ENCODE measurements around the gene SOWAHA.
A peak's percentile ranks its signal among the peaks of the same experiment; 100 is the strongest.

The SOWAHA gene

GRCh38 chr5:132824426-132824825 lies 11.3 kb downstream of the SOWAHA start:
- peaks cover 92% of the 10 kb centered on the region for H3K27me3 ChIP-seq (ENCODE audit: control insufficient read depth, insufficient read depth, low read length, poor library complexity, severe bottlenecking)
- H3K4me1 ChIP-seq (ENCODE audit: control insufficient read depth, insufficient read depth, low read length) = no peaks in the 10 kb centered on the region
- H3K9me3 ChIP-seq (ENCODE audit: control insufficient read depth, low read length) = no peaks in the 10 kb centered on the region
- H3K36me3 ChIP-seq (ENCODE audit: control insufficient read depth, insufficient read depth, low read length) = no peaks in the 10 kb centered on the region
- WGBS, 2 experiments = 93% methylated on average over 3 of the region's 3 CpGs
- H3K4me3 ChIP-seq (ENCODE audit: insufficient read depth, low read depth, low read length) = no peak overlapping the region
- H3K27ac ChIP-seq (ENCODE audit: insufficient read depth, low read depth, low read length, poor library complexity, severe bottlenecking) = no peak overlapping the region

GRCh38 chr5:132825033-132825833 lies 12.1 kb downstream of the SOWAHA start:
- no peaks in the 10 kb centered on the region for H3K4me1 ChIP-seq (ENCODE audit: control insufficient read depth, insufficient read depth, low read length)
- no peaks in the 10 kb centered on the region for H3K9me3 ChIP-seq (ENCODE audit: control insufficient read depth, low read length)
- peak overlapping the region; percentile 26 for H3K4me3 ChIP-seq (ENCODE audit: insufficient read depth, low read depth, low read length)
- 18% methylated on average over 71 of the region's 71 CpGs for WGBS, 2 experiments
- H3K36me3 ChIP-seq (ENCODE audit: control insufficient read depth, insufficient read depth, low read length) = no peaks in the 10 kb centered on the region
- H3K27ac ChIP-seq (ENCODE audit: insufficient read depth, low read depth, low read length, poor library complexity, severe bottlenecking) = no peak overlapping the region
- H3K27me3 ChIP-seq (ENCODE audit: control insufficient read depth, insufficient read depth, low read length, poor library complexity, severe bottlenecking) = peaks cover 100% of the 10 kb centered on the region

- Histone ChIP-seq H3K4me1 (ENCODE audit: control insufficient read depth, insufficient read depth, low read length) (no peaks in the 10 kb centered on the region), H3K27me3 (ENCODE audit: control insufficient read depth, insufficient read depth, low read length, poor library complexity, severe bottlenecking) (peaks cover 100% of the 10 kb centered on the region), H3K9me3 (ENCODE audit: control insufficient read depth, low read length) (no peaks in the 10 kb centered on the region), H3K27ac (ENCODE audit: insufficient read depth, low read depth, low read length, poor library complexity, severe bottlenecking) (no peak overlapping the region), H3K4me3 (ENCODE audit: insufficient read depth, low read depth, low read length) (peak overlapping the region; percentile 26), H3K36me3 (ENCODE audit: control insufficient read depth, insufficient read depth, low read length) (no peaks in the 10 kb centered on the region)
- WGBS, 2 experiments = 11 to 12% methylated on average over 43 of the region's 43 CpGs
Observed at GRCh38 chr5:132825834-132826391, 12.8 kb downstream of the SOWAHA start.

- H3K36me3 ChIP-seq (ENCODE audit: control insufficient read depth, insufficient read depth, low read length) = no peaks in the 10 kb centered on the region
- no peak overlapping the region for H3K4me3 ChIP-seq (ENCODE audit: insufficient read depth, low read depth, low read length)
- no peak overlapping the region for H3K27ac ChIP-seq (ENCODE audit: insufficient read depth, low read depth, low read length, poor library complexity, severe bottlenecking)
- no peaks in the 10 kb centered on the region for H3K4me1 ChIP-seq (ENCODE audit: control insufficient read depth, insufficient read depth, low read length)
- WGBS, 2 experiments = 68 to 76% methylated on average over 6 of the region's 6 CpGs
- H3K27me3 ChIP-seq (ENCODE audit: control insufficient read depth, insufficient read depth, low read length, poor library complexity, severe bottlenecking) = peaks cover 100% of the 10 kb centered on the region
- no peaks in the 10 kb centered on the region for H3K9me3 ChIP-seq (ENCODE audit: control insufficient read depth, low read length)
Observed at GRCh38 chr5:132826424-132827082, 13.5 kb downstream of the SOWAHA start.

- H3K4me3 ChIP-seq (ENCODE audit: insufficient read depth, low read depth, low read length) = no peak overlapping the region
- 87 to 89% methylated on average over 4 of the region's 4 CpGs for WGBS, 2 experiments
- H3K36me3 ChIP-seq (ENCODE audit: control insufficient read depth, insufficient read depth, low read length) = no peaks in the 10 kb centered on the region
- no peaks in the 10 kb centered on the region for H3K9me3 ChIP-seq (ENCODE audit: control insufficient read depth, low read length)
- H3K27ac ChIP-seq (ENCODE audit: insufficient read depth, low read depth, low read length, poor library complexity, severe bottlenecking) = no peak overlapping the region
- H3K4me1 ChIP-seq (ENCODE audit: control insufficient read depth, insufficient read depth, low read length) = no peaks in the 10 kb centered on the region
- peaks cover 99% of the 10 kb centered on the region for H3K27me3 ChIP-seq (ENCODE audit: control insufficient read depth, insufficient read depth, low read length, poor library complexity, severe bottlenecking)
Observed at GRCh38 chr5:132827943-132828673, 15.0 kb downstream of the SOWAHA start.

GRCh38 chr5:132828846-132829494 lies 15.9 kb downstream of the SOWAHA start:
- 84 to 91% methylated on average over 4 of the region's 4 CpGs for WGBS, 2 experiments
- no peaks in the 10 kb centered on the region for H3K9me3 ChIP-seq (ENCODE audit: control insufficient read depth, low read length)
- H3K4me3 ChIP-seq (ENCODE audit: insufficient read depth, low read depth, low read length) = no peak overlapping the region
- peaks cover 95% of the 10 kb centered on the region for H3K27me3 ChIP-seq (ENCODE audit: control insufficient read depth, insufficient read depth, low read length, poor library complexity, severe bottlenecking)
- no peaks in the 10 kb centered on the region for H3K4me1 ChIP-seq (ENCODE audit: control insufficient read depth, insufficient read depth, low read length)
- H3K36me3 ChIP-seq (ENCODE audit: control insufficient read depth, insufficient read depth, low read length) = no peaks in the 10 kb centered on the region
- no peak overlapping the region for H3K27ac ChIP-seq (ENCODE audit: insufficient read depth, low read depth, low read length, poor library complexity, severe bottlenecking)

GRCh38 chr5:132829742-132830435 lies 16.8 kb downstream of the SOWAHA start:
- peak overlapping the region; percentile 43 for H3K4me3 ChIP-seq (ENCODE audit: insufficient read depth, low read depth, low read length)
- no peaks in the 10 kb centered on the region for H3K9me3 ChIP-seq (ENCODE audit: control insufficient read depth, low read length)
- no peaks in the 10 kb centered on the region for H3K4me1 ChIP-seq (ENCODE audit: control insufficient read depth, insufficient read depth, low read length)
- no peaks in the 10 kb centered on the region for H3K36me3 ChIP-seq (ENCODE audit: control insufficient read depth, insufficient read depth, low read length)
- peaks cover 86% of the 10 kb centered on the region for H3K27me3 ChIP-seq (ENCODE audit: control insufficient read depth, insufficient read depth, low read length, poor library complexity, severe bottlenecking)
- no peak overlapping the region for H3K27ac ChIP-seq (ENCODE audit: insufficient read depth, low read depth, low read length, poor library complexity, severe bottlenecking)
- WGBS, 2 experiments = 9% methylated on average over 75 of the region's 75 CpGs

- Histone ChIP-seq H3K36me3 (ENCODE audit: control insufficient read depth, insufficient read depth, low read length) (no peaks in the 10 kb centered on the region), H3K4me1 (ENCODE audit: control insufficient read depth, insufficient read depth, low read length) (no peaks in the 10 kb centered on the region), H3K4me3 (ENCODE audit: insufficient read depth, low read depth, low read length) (peak within 1 kb of the TSS; percentile 43), H3K9me3 (ENCODE audit: control insufficient read depth, low read length) (no peaks in the 10 kb centered on the region), H3K27me3 (ENCODE audit: control insufficient read depth, insufficient read depth, low read length, poor library complexity, severe bottlenecking) (peaks cover 79% of the 10 kb centered on the region), H3K27ac (ENCODE audit: insufficient read depth, low read depth, low read length, poor library complexity, severe bottlenecking) (no peak within 1 kb of the TSS)
- 4 to 5% methylated on average over 78 of the region's 78 CpGs for WGBS, 2 experiments
Observed at GRCh38 chr5:132830436-132831094, 17.5 kb downstream of the SOWAHA start, which contains the start of gene SHROOM1. Gene SHROOM1 (minus strand): TSS chr5:132830647. CDS start chr5:132826140, 4,507 bp downstream.
